HepG2 (cell line): ENCODE measurements around the gene ATP13A3. TPM values are rescaled to one million over a fixed set of nuclear protein-coding genes. Genes with fewer than 3 reads are reported as not detected.
A peak's percentile ranks its signal among the peaks of the same experiment; 100 is the strongest.

Experiments
- BCL6 ChIP-seq: IDR thresholded peaks from 2 replicates; pipeline ENCODE4 v1.6.1; 2016; ENCODE audit warnings: missing genetic modification reagents, missing compliant biosample characterization
- ELF3 ChIP-seq: IDR thresholded peaks from 2 replicates; pipeline ENCODE4 v1.6.1; 2016; ENCODE audit warnings: missing genetic modification reagents, missing compliant biosample characterization
- FOXM1 ChIP-seq: sonication (generic); formaldehyde crosslinking; IDR thresholded peaks from 2 replicates; pipeline ENCODE4 v1.5.0; 2020; ENCODE audit warnings: missing genetic modification reagents
- HDAC1 ChIP-seq: sonication (generic); formaldehyde crosslinking; IDR thresholded peaks from 2 replicates; pipeline ENCODE4 v1.5.1; 2020; ENCODE audit warnings: mild to moderate bottlenecking, missing genetic modification reagents
- HIVEP1 ChIP-seq: sonication (generic); formaldehyde crosslinking; IDR thresholded peaks from 2 replicates; pipeline ENCODE4 v1.4.0; 2020; ENCODE audit warnings: mild to moderate bottlenecking, missing genetic modification reagents
- MXD4 ChIP-seq: IDR thresholded peaks from 2 replicates; pipeline ENCODE4 v1.6.1; 2016; ENCODE audit warnings: mild to moderate bottlenecking, missing biosample characterization, missing genetic modification reagents
- PAF1 ChIP-seq: IDR thresholded peaks from 2 replicates; pipeline ENCODE4 v1.6.1; 2016; ENCODE audit warnings: missing genetic modification reagents, missing compliant biosample characterization
- PCBP2 ChIP-seq: fragments of 200-400 bp; formaldehyde crosslinking; optimal IDR thresholded peaks from 2 replicates; pipeline ENCODE3; 2018; ENCODE audit warnings: low read length, low read depth; ENCODE audit not compliant: poor library complexity, severe bottlenecking
- PLRG1 ChIP-seq: fragments of 450-650 bp; conservative IDR thresholded peaks from 2 replicates; pipeline ENCODE4 v1.6.1; 2016
- REPIN1 ChIP-seq: sonication (generic); formaldehyde crosslinking; IDR thresholded peaks from 2 replicates; pipeline ENCODE4 v1.8.0; 2022; ENCODE audit warnings: missing genetic modification reagents, low read depth, mild to moderate bottlenecking, borderline replicate concordance
- RXRB ChIP-seq: IDR thresholded peaks from 2 replicates; pipeline ENCODE4 v1.6.1; 2016; ENCODE audit warnings: borderline replicate concordance, missing genetic modification reagents, missing compliant biosample characterization
- SALL1 ChIP-seq: sonication (generic); formaldehyde crosslinking; IDR thresholded peaks from 2 replicates; pipeline ENCODE4 v1.8.0; 2022; ENCODE audit warnings: mild to moderate bottlenecking, missing genetic modification reagents
- TCF12 ChIP-seq, 2 experiments: fragments of 450-650 bp in 1 of 2; sonication (generic) in 1 of 2; formaldehyde crosslinking in 1 of 2; IDR thresholded peaks; 2 replicates each; pipeline versions ENCODE4 v1.6.1 to v1.8.0; 2017 to 2022; ENCODE audit warnings: antibody characterized with exemption in 1 of 2, mild to moderate bottlenecking in 1 of 2, missing genetic modification reagents in 1 of 2, moderate library complexity in 1 of 2
- UBTF ChIP-seq: sonication (generic); formaldehyde crosslinking; IDR thresholded peaks from 2 replicates; pipeline ENCODE4 v1.4.0; 2020; ENCODE audit warnings: mild to moderate bottlenecking, missing genetic modification reagents
- ZBTB26 ChIP-seq: IDR thresholded peaks from 2 replicates; pipeline ENCODE4 v1.6.1; 2016; ENCODE audit warnings: missing compliant biosample characterization, missing genetic modification reagents, borderline replicate concordance
- ZFP82 ChIP-seq: sonication (generic); formaldehyde crosslinking; IDR thresholded peaks from 2 replicates; pipeline ENCODE4 v1.5.1; 2020; ENCODE audit warnings: mild to moderate bottlenecking, missing genetic modification reagents, borderline replicate concordance
- ZFX ChIP-seq: sonication (generic); formaldehyde crosslinking; IDR thresholded peaks from 2 replicates; pipeline ENCODE4 v1.4.0; 2020; ENCODE audit warnings: mild to moderate bottlenecking, low read depth, missing genetic modification reagents, moderate library complexity
- ZNF225 ChIP-seq: sonication (generic); formaldehyde crosslinking; IDR thresholded peaks from 2 replicates; pipeline ENCODE4 v1.4.0; 2020; ENCODE audit warnings: mild to moderate bottlenecking, missing genetic modification reagents
- polyA plus RNA-seq, 8 experiments: library from polyadenylated mRNA; depleted of rRNA in 3 of 8; stranded (reverse) in 7 of 8; unstranded in 1 of 8; fragments of >200 nt; fragmentation: Illumina TruSeq in 4 of 8; extraction: Trizol in 4 of 8; gene quantifications; 2 replicates each; pipeline versions ENCODE4 v1.2.1 to v1.2.3, GENCODE V29; 2011 to 2016; ENCODE audit warnings: low read depth in 4 of 8, missing spikeins in 1 of 8, mixed read lengths in 1 of 8; ENCODE audit not compliant: insufficient read depth in 1 of 8
- total RNA-seq, 5 experiments: library from RNA; depleted of rRNA; stranded (reverse); fragments of >200 nt; fragmentation: Illumina TruSeq; extraction: Trizol; gene quantifications; 2 replicates each; pipeline ENCODE4 v1.2.3, GENCODE V29; 2016; ENCODE audit warnings: low read depth in 1 of 5
- TF ChIP-seq, protein P1 (sequence below): sonication (generic); formaldehyde crosslinking; IDR thresholded peaks from 2 replicates; pipeline ENCODE4 v1.4.0; 2020; ENCODE audit warnings: missing genetic modification reagents
- TF ChIP-seq, protein P2 (sequence below): sonication (generic); formaldehyde crosslinking; IDR thresholded peaks from 2 replicates; pipeline ENCODE4 v1.8.0; 2022; ENCODE audit warnings: missing genetic modification reagents, low read depth, mild to moderate bottlenecking, borderline replicate concordance

The ATP13A3 gene
- total and polyA plus RNA-seq, 2 of the 13 experiments (the other 11 are each of a cell fraction or from before 2014, with no cell fraction given): 44.9 to 80.8 TPM

DNA sequence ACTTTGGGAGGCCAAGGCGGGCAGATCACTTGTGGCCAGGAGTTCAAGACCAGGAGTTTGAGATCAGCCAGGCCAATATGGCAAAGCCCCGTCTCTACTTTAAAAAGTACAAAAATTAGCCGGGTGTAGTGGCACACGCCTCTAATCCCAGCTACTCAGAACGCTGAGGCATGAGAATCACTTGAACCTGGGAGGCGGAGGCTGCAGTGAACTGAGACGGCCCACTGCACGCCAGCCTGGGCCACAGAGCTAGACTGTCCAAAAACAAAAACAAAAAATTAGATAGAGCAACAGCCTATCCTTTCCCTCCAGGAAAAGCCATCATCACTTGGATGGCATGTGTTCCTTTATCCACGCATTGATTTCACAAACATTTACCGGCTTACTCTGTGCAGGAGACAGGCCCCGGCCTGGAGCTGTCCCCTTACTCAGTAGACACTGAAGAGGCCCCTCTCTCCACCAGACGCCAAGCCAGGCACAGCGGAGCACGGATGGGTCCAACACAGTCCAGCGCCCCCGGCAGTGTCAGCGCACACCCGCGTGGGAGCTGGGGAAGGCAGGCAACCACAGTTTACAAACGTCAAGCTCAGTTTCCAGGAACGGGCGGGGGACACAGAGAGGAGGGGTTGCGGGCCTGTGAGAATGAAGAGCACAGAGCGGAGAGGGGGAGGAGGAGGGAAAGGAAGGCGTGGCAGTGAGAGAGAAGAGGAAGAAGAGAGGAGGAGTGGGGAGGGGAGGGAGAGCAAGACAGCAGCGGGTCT, 90.8 kb downstream of the ATP13A3 start (continued):
- TF ChIP-seq HDAC1 (peak; percentile 81), ZNF225 (CRISPR knock-in tag) (peak; percentile 36; the same call in 1 of the 2 replicates), TCF12 (IDR thresholded peaks at IDR 0.05) (no peak), TCF12 (CRISPR knock-in tag; IDR thresholded peaks at IDR 0.05) (0 out of 2 replicates have a peak, but pooled peaks have one; percentile 35), ZFX (CRISPR knock-in tag) (peak; percentile 42; the same call in 1 of the 2 replicates), ZBTB26 (CRISPR knock-in tag) (no peak), HIVEP1 (CRISPR knock-in tag) (0 out of 2 replicates have a peak, but pooled peaks have one; percentile 34), ELF3 (0 out of 2 replicates have a peak, but pooled peaks have one; percentile 10), RXRB (no peak), SALL1 (CRISPR knock-in tag) (peak; percentile 20; the same call in 1 of the 2 replicates), PCBP2 (no peak), MXD4 (CRISPR knock-in tag) (0 out of 2 replicates have a peak, but pooled peaks have one; percentile 40), UBTF (peak; percentile 53; the same call in 1 of the 2 replicates), PAF1 (CRISPR knock-in tag) (no peak), REPIN1 (CRISPR knock-in tag) (no peak), FOXM1 (CRISPR knock-in tag) (no peak), ZFP82 (no peak), BCL6 (CRISPR knock-in tag) (0 out of 2 replicates have a peak, but pooled peaks have one; percentile 40), PLRG1 (no peak)
- TF ChIP-seq, protein P1, sequence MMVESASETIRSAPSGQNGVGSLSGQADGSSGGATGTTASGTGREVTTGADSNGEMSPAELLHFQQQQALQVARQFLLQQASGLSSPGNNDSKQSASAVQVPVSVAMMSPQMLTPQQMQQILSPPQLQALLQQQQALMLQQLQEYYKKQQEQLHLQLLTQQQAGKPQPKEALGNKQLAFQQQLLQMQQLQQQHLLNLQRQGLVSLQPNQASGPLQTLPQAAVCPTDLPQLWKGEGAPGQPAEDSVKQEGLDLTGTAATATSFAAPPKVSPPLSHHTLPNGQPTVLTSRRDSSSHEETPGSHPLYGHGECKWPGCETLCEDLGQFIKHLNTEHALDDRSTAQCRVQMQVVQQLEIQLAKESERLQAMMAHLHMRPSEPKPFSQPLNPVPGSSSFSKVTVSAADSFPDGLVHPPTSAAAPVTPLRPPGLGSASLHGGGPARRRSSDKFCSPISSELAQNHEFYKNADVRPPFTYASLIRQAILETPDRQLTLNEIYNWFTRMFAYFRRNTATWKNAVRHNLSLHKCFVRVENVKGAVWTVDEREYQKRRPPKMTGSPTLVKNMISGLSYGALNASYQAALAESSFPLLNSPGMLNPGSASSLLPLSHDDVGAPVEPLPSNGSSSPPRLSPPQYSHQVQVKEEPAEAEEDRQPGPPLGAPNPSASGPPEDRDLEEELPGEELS (CRISPR knock-in tag): 0 out of 2 replicates have a peak, but pooled peaks have one; percentile 21
- TF ChIP-seq, protein P2, sequence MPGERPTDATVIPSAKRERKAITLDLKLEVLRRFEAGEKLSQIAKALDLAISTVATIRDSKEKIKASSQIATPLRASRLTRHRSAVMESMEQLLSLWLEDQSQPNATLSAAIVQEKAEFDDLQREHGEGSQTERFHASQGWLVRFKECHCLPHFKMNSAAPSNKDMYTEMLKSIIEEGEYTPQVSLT: peak; percentile 68; the same call in 1 of the 2 replicates
